Fibroblast of skin of right quadriceps (primary cell): ENCODE measurements around the gene A3GALT2.

Source experiments
- DNase-seq: peaks from one replicate; pipeline ENCODE4 v3.0.0-alpha.2; 2013

The A3GALT2 gene

DNA sequence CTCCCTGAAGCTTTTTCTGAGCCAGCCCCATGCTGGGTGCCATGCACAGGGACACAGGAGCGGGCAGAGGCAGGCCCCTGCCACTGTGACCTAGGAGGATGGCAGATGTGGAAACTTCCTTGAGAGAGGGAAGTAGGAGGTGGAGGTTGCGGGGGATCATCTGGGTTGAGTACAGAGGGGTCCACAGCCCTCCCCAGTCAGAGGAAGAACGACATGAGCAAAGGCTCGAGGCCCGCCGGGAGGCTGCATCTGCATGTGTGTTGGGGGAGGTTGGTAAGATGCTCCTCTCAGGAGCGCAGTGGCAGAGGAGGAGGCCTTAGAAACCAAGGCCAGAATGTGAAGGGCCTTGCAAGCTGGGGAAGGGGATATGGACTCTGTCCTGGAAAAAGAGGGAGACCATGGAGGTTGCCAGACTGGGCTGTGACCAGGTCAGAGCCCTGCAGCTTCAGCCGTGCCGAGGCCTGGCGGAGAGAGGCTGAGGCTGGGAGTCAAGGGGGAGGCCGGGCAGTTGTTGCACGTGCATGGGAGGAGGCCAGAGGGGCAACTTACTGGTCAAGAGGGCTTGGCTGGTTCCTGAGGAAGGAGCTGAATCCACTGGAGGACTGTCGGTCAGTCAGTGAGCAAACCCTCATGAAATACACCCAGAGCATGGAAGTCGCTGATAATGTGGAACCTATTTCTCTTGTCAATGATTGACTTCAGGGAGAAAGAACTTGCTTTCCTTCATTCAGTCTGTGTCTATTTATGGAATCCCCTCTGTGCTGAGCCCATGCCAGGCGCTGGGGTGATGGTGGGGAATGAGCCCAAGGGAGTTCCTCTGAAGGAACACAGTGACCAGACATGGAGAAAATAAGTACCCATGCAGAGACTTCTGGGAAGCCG is 31.7 kb downstream of the A3GALT2 start:
- no peak for DNase-seq

DNA sequence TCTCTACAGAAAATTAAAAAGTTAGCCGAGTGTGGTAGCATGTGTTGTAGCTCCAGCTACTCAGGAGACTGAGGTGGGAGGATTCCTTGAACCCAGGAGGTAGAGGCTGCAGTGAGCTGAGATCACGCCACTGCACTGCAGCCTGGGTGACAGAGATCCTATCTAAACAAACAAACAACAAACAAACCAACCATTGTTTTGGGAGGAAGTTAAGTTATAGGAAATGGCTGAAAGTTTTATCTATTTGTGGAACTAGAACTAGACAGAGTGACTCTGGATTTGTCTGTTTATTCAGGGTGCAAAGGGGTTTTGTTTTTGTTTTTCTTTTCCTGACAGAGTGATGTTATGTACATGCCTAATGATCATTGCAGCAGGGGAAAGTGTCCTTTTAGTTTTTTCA is 33.6 kb downstream of the A3GALT2 start:
- DNase-seq = no peak

DNA sequence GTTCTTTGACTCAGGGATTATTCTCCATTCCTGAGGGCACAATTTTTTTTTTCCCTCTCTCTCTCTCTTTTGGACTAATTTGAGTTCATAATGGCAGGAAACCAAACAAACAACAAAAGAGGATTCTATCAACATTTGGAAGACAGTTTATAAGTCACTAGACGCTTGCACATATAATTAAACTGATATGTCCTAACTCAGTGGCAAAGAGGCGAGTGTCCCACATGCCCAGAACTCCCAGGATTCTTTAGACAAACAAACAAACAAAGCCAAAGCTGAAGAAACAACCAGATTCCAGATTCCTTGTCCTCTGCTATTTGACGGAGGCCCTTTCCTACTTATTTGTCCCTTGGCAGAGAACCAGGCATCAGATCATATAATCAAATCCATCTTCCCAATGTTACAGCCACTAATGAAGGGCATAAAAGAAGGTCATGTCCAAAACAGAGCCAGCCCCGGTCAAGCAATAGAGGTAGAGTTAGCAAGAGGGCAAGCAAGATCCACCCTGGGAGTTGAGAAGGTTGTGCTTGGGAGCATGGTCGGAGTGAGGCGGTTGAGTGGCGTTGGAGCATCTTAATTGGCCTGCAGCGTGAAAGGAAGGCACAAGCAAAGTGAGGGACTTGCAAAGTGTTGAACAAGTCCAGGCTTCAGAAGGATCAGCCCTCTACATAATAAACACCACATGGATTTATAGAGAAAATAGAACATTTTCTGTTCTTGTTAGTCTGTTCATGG is 34.3 kb downstream of the A3GALT2 start:
- no peak for DNase-seq

DNA sequence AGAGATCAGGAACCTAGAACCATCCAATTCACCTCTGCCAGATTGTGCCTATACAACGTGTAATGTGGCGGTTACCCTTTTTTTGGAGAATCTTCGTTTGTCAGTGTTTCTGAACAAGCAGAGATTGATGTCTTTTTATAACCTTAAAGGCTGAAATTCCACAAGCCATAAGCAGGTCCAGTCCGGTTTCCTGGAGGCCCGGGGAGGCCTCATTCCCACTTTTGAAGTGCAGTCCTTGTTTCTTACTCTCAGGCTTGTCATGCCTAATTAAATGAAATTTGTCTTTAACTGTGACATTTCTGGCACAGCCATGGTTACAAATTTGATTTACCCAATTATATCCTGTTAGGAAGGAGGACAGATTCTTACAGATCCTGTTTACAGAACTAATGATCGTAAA is 36.8 kb downstream of the A3GALT2 start:
- no peak for DNase-seq

DNA sequence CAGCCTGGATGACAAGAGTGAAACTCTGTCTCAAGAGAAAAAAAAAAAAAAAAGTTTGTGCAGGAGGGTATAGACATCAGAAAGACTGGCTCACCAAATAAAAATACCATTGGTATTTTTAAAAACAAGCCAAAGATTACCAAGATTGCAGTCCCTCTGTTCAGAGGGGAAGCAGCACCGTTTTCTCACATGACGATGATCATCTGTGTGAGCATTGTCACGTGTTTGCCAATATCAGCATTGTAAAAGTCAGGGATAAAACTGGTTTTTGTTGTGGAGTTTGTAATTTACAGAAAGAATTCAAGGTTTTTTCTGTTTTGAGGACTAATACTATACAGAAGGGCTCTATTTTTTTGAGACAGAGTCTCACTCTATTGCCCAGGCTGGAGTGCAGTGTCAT is 38.1 kb downstream of the A3GALT2 start:
- no peak for DNase-seq

DNA sequence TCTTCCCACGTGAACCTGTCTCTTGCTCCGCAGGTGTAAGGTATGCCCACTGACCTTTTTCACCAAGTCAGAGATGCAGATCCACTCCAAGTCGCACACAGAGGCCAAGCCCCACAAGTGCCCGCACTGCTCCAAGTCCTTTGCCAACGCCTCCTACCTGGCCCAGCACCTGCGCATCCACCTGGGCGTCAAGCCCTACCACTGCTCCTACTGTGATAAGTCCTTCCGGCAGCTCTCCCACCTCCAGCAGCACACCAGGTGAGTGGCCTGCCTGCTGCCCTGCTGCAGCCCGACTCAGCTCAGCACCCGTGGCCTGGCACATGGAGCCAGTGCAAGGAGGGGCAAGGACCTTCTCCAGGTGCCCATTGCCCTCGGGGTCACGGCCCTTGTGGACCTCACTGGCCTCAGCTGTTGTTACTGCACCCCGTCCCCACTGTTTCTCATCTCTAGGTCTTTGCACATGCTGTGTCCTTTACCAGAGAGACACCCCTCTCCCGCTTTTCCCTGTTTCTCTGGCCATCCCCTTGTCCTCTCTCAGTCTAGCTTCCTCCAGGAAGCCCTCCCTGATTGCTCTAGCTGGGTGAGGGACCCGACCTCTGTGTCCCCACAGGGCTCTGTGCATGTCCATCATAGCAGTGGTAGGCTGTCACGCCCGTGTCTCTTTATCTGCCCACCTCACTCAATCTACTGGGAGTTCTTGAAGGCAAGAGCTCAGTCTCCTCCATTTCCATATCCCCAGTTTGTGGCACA is 39.2 kb downstream of the A3GALT2 start:
- DNase-seq = no peak

DNA sequence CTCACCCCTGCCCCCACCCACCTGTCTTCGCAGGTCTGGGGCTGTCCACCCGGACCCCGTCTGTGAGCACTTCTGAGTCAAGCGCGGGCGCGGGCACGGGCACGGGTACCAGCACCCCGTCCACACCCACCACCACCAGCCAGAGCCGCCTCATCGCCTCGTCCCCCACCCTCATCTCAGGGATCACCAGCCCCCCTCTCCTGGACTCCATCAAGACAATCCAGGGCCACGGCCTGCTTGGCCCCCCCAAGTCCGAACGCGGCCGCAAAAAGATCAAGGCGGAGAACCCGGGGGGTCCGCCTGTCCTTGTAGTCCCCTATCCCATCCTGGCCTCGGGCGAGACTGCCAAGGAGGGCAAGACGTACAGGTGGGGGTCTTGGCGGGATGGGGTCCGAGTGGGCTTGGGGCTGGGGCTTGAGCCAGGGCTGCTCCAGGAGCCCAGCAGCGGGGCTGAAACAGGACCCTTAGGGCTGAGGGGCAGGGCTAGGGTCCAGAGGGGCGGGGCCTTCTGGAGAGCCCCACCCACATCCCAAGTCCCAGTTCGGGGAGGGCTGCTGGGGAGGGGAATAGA is 40.7 kb downstream of the A3GALT2 start:
- no peak for DNase-seq

DNA sequence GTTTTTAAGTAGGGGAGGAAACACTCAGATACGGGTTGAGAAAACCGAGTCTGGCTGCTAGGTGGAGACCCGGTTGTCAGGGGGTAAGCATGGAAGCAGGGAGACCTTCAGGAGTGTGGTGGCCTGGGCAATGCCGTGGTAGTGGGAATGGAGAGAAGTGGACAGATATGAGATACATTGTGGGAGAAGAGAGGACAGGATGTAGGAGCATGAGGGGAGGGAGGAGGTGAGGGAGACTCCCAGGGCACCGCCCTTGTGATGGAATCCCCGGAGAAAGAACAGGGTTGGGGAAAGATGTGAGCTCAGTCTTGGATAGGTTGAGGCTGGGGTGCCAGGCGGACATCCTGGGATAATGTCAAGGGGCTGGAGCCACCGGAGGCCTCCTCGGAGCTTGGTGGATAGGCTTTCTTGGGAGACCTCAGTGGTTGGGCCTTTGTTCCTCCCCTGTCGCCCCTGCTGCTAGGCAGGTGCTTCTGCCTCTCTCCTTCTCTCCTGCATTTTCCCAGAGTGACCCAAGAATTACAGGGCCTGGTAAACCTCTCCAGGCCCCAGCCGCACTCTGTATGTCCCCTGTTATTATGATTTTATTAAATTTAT is 43.3 kb downstream of the A3GALT2 start:
- DNase-seq = no peak

DNA sequence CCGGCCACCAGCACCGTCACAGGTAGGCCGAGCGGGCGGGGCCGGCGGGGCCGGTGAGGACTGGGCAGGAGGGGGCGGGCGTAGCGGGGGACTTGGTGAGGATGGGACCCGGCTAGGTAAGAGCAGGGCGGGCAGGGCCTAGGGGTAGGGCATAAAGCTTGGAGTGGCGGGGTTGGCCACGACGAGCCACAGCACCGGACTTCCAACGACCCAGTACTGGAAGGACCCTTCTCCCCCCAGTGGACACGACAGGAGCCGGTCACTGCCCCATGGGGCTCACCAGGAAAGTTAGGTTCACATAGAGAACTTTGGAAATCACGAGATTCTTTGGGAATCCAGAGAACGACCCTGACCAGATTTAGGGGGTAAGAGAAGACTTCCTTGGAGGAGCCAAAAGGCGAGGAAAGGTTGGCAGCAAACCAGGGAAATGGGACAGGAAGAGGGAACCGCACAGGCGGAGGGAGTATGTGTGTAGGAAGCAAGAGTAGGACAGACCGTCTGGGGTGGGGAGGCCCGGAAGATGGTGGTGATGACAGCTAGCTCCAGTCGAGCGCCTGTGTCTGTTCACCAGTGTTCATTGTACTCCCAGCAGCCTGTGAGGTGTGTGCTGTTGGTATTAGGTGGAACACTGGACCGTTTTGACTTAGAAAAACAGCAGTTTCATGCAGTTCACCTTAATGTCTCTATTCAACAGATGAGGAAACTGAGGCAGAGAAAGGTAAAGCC is 44.2 kb downstream of the A3GALT2 start:
- no peak for DNase-seq

DNA sequence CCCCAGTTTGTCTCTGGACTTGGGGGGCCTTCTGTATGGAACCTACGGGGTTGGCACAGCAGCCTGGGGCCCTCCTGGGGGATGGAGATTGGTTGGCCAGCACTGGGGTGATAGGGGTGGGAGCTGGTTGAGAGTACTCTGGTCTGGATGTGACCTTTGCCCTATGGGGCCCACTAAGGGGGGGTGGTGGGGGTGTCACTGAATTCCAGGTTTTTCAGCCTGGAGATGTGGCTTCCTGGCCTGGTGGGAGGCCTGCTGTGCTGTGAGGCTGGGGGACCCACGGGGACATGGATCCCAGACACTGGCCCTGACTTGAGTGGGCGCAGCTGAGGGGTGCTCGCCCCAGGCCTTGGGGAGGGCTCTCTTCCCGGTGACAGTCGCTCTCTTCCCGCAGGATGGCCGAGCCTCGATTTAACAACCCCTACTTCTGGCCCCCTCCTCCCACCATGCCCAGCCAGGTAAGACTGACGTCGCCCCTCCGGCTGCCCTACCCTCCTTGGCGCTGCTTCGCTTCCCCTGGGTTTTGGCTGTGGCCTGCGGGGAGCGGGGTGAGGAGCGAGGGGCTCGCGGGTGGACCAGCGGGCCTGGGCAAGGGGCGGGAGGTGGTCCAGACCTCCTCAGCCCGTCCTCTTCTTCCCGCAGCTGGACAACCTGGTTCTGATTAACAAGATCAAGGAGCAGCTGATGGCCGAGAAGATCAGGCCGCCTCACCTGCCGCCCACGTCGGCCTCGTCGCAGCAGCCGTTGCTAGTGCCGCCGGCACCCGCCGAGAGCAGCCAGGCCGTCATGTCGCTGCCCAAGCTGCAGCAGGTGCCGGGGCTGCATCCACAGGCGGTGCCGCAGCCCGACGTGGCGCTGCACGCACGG is 45.0 kb downstream of the A3GALT2 start:
- no peak for DNase-seq

DNA sequence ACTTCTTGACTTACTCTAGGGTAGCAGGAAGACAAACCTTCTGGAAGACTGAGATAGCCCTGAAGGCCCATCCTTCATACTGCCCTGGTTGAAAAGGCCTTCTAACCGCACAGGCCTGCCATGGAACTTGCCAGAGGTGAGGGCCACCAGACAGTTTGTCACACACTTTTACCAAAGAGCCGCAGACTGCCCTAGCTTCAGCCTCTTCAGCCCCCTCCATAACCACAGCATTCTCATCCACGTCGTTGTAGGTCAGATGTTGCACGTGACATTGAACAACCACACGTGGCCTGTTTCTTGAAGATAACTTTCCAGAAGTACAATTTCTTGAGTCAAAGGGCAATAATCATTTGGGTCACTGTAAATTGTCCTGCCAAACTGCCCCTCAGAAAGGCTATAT is 45.7 kb downstream of the A3GALT2 start:
- DNase-seq = no peak

DNA sequence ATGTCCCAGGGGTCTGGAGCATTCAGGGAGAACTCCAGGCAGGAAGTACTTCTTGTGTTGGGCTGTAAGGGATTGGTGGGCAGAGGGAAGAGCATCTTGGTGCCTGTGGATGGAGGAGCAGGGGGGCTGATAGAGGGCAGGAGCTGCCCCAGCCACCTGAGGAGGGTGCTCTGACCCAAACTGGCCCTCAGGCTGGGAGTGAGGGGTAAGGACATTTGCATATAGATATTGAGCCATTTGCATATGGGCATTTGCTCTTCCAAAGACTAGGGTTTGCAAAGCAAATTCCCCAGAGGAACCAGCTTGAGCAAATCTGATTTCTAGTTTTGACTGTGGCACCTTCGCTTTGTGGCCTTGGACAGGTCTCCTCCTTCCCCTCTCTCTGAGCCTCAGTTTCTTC is 46.5 kb downstream of the A3GALT2 start:
- DNase-seq = no peak

DNA sequence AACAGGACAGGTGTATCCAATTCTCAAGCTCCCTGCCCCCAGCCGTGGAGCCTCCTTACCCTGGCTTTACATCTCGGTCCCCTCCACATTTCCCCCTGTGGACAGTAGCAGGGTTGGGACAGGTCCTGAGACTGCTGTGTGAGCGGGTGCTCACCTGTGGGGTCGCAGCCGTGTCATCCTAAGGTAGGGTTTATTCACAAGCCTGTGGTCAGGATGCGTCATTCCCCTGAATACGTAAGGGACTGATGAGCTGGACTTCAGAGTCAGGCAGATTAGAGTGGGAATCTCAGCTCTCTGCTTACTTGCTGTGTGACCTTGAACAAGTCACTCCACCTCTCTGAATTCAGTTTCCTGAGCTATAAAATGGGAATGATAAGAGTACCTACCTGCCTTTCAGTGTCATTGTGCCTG is 46.9 kb downstream of the A3GALT2 start:
- no peak for DNase-seq

DNA sequence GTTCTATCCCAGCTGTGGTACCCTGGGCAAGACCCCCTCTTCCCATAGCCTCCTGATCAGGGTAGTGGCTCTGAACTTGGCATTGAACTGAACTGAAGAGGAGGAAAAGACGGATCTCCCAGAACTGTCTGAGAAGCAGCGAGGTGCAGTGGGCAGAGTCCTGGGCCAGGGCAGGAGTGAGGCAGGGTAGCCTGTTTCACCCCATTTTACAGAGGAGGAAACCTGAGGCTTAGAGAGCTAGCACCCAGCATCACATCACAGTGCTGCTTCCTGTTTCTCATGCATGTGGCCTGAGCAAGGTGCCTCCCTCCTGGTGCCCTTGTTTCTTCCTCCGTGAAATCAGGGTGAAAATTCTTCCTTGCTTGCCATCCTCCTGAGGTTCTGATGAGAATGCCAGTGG is 47.5 kb downstream of the A3GALT2 start:
- DNase-seq = no peak

DNA sequence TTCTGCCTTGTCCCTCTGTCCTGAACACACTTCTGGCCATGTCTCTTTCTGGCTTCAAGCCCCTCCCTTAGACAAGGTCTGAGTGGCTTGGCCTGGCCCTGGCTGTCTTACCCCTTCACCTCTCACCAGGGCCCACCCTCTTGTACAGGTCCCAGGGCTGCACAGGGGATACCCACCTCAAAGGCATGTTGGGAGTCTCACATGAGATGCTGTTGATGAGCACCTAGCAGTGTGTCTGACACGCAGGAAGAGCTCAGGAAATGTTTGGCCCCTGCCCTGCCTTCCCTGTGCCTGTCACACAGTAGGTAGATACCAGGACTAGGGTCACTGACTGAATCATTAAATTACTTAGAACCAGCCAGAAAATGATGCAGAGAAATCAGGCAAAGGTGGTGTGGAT is 48.0 kb downstream of the A3GALT2 start:
- DNase-seq = no peak

DNA sequence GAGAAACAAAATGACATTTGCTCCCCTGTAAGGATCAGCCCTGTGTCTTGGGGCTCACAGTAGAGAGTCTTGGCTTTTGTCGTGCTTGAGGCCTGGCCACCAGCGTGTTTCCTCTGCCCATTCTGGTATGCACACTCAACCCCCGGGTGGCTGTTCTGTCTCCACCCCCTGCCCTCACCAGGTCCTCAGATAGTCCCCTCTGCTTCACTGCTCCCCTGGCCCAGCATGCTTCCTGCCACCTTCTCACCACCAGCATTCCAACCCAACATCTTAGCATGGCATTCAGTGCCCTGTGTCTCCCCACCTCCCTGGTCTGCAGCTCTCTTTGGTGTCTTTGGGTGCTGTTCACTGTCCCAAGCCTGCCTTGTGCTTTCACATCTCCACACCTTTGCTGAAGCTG is 48.4 kb downstream of the A3GALT2 start:
- DNase-seq = no peak

DNA sequence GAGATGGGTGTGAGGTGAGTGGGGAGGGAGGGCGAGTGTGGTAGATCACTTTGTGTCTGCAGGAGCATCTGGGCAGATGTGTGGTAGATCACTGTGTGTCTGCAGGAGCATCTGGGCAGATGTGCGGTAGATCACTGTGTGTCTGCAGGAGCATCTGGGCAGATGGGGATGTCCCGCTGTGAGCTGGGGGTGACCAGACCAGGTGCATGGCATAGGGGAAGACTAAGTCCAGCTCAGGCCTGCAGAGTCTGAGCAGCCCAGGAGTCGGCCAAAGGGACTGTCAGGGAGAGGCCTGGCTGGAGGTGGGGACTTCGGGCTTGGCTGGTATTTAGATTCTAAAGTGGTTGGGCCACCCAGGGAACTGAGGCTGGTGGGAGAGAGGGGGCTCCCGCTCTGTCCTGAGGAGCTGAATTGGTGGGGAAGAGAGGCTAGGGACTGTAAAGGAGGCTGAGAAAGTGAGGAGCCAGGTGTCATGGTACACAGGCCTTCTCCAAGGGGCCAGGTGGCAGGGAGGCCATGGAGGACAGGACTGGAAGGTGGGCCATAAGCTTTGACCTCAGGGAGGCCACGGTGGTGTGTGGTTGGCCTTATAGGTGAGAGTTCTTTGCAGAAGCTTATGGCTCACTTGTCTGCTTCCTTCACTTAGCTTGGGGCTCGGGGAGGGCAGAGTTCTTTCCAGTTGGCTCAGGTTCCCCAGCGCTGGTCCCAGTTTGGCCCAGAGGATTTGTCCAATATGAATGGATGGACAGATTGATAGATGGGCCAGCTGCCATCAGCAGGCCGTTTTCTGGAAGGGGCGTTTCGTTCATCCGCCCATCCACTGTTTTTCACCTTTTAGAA is 49.0 kb downstream of the A3GALT2 start:
- no peak for DNase-seq

DNA sequence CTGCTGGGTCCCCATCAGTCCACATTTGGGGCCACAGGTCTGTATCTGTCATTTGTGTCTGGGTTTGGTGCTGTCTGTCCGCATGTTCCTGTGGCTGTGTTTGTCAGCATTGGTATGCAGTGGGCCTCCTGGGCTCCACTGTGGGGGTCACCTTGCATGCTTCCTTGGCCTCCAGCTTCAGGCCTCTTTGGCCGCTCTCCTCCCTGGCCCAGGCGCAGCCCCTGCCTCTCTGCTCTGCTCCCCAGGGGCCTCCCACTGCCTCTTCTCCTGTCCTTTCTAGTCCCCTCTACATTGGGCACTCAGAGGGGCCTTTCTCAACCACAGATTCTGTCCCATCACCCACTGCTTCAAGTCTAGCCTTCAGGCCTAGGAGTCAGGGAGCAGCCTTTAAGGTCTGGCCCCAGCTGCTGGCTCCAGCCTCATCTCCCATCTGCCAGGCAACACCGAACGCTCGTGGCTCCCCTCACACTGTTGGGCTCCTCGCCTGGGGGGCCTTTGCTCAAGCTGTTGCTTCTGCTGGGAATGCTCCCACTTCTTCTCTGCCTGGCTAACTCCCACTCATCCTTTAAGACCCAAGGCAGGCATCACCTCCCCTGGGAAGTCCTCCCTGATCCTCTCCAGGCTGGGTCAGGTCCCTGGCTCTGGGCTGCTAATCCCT is 50.0 kb downstream of the A3GALT2 start:
- DNase-seq = no peak

DNA sequence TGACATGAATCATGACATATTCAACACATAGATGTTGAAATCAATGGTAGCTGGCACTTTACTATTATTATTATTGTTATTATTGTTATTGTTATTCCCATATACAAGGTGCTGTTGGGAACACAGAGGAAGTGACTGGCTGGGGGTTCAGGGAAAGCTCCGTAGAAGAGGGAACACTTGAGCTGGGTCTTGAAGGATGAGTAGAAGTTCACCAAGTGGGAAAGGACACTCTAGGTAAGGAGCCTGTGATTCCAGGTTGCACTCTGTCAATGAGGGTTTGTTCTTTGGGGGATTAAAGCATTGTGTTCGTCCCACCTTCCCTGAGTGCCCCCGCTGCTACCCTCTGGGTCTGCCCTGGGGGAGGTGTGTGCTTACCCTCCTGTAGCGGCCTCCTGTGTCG is 50.5 kb downstream of the A3GALT2 start:
- DNase-seq = no peak

DNA sequence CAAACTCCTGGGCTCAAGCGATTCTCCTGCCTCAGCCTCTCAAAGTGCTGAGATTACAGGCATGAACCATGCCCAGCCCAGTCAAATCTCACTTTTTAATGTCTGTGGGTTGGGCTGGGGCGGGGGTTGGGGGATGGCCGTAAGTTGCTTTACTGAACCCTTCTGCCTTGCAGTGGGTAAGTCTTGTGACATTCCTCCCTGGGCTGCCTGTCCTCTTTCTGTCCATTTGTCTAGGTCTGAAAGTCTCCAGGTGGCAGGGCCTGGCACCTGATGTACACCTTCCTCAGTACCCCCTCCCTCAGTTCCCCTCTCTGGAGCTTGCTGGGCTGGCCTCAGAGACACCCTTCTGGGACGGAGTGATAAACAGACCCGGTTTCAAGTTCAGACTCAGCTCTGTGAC is 51.3 kb downstream of the A3GALT2 start:
- no peak for DNase-seq
